Measurements from ENCODE around the gene PTPN3. TPM values are rescaled to one million over a fixed set of nuclear protein-coding genes. Genes with fewer than 3 reads are reported as not detected.

PTPN3 gene
- polyA plus RNA-seq, 1 experiment: 1.1 TPM

DNA sequence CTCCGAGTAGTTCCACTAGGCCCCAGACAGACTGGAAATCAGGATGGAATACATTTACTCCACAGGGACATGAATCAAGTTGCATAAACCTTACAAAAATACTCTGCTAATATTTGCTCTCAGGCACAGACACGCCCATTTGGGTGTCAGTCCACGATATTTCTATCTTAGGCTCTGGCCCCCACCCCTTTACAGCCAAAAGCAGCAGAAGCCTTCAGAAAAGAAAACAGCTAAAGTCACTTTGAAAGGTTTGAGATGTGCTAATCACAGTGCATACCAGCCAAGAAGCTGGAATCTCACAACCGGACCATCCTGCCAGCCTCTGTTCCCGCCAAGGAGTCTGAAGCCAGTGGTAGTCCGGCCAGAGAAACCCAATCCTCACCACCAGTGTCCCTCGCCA lies 22.6 kb downstream of the PTPN3 start:
- TF ChIP-seq, protein P1, sequence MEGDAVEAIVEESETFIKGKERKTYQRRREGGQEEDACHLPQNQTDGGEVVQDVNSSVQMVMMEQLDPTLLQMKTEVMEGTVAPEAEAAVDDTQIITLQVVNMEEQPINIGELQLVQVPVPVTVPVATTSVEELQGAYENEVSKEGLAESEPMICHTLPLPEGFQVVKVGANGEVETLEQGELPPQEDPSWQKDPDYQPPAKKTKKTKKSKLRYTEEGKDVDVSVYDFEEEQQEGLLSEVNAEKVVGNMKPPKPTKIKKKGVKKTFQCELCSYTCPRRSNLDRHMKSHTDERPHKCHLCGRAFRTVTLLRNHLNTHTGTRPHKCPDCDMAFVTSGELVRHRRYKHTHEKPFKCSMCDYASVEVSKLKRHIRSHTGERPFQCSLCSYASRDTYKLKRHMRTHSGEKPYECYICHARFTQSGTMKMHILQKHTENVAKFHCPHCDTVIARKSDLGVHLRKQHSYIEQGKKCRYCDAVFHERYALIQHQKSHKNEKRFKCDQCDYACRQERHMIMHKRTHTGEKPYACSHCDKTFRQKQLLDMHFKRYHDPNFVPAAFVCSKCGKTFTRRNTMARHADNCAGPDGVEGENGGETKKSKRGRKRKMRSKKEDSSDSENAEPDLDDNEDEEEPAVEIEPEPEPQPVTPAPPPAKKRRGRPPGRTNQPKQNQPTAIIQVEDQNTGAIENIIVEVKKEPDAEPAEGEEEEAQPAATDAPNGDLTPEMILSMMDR (IDR thresholded peaks at IDR 0.05; ENCODE audit: insufficient read depth, low read depth, low read length): no peak
- no peak overlapping the region for H3K4me3 ChIP-seq (ENCODE audit: low read depth, low read length)
- ChIA-PET CTCF (interaction anchor here (0.6 to 1.6 kb wide), 3 partner anchors 21 to 35 kb away, joined by 3 to 5 read pairs (median 5); no protein-coding TSS in a partner anchor), POLR2A (no interaction called here)
- H3K27me3 ChIP-seq (ENCODE audit: control insufficient read depth, insufficient read depth, low read length): no peaks in the 10 kb centered on the region
- H3K36me3 ChIP-seq (ENCODE audit: control insufficient read depth, insufficient read depth, low read length): no peaks in the 10 kb centered on the region
- DNase-seq (ENCODE audit: low read depth): no peak

DNA sequence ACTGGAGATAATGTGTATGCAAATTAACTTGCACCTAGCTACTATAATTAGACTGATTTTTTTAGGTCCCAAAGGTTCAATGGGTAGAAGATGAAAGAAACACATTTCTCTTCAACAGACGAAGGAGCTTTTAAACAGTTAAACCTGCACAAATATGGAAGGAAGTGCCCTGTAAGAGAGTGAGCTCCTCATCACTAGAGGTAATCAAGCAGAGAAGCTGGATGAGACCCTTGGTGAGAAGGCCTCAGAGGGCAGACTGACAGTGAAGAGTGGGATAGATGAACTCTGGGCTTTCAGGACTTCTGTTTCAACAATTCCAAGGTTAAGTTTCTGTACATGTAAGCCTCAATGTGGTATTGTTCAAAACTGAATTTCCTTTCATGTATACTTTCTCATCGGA lies 23.2 kb downstream of the PTPN3 start:
- TF ChIP-seq, protein P1 (IDR thresholded peaks at IDR 0.05; ENCODE audit: insufficient read depth, low read depth, low read length): no peak
- no peak for DNase-seq (ENCODE audit: low read depth)
- no peaks in the 10 kb centered on the region for H3K36me3 ChIP-seq (ENCODE audit: control insufficient read depth, insufficient read depth, low read length)
- no peak overlapping the region for H3K4me3 ChIP-seq (ENCODE audit: low read depth, low read length)
- POLR2A ChIA-PET: no interaction called here
- CTCF ChIA-PET: interaction anchor here (0.6 to 1.6 kb wide), 4 partner anchors 22 to 678 kb away, joined by 3 to 5 read pairs (median 4); no protein-coding TSS in a partner anchor
- no peaks in the 10 kb centered on the region for H3K27me3 ChIP-seq (ENCODE audit: control insufficient read depth, insufficient read depth, low read length)

DNA sequence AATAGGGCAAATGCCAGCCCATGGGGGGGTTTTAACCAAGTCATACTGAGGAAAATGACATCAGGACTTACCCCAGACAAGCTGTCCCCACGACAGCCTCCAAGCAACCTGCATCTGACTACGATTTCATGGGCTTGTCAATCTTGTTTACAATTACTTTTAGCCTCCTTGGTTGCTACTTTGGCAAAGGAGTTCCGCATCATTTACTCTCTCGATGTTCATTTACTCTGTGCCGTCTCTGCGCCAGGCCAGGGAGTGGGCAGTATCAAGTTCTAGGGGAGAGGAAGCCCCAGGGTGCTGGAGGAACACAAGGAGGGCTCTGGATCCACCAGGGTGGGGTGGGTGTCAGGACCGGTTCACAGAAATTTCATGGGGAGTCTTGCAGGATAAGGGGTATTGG lies 23.9 kb downstream of the PTPN3 start:
- DNase-seq (ENCODE audit: low read depth): no peak
- POLR2A ChIA-PET: no interaction called here
- no peaks in the 10 kb centered on the region for H3K36me3 ChIP-seq (ENCODE audit: control insufficient read depth, insufficient read depth, low read length)
- TF ChIP-seq, protein P1 (IDR thresholded peaks at IDR 0.05; ENCODE audit: insufficient read depth, low read depth, low read length): no peak
- H3K27me3 ChIP-seq (ENCODE audit: control insufficient read depth, insufficient read depth, low read length): no peaks in the 10 kb centered on the region
- no peak overlapping the region for H3K4me3 ChIP-seq (ENCODE audit: low read depth, low read length)
- CTCF ChIA-PET: interaction anchor here (1.0 to 1.6 kb wide), 2 partner anchors 34 to 678 kb away, joined by 3 to 5 read pairs; no protein-coding TSS in a partner anchor

DNA sequence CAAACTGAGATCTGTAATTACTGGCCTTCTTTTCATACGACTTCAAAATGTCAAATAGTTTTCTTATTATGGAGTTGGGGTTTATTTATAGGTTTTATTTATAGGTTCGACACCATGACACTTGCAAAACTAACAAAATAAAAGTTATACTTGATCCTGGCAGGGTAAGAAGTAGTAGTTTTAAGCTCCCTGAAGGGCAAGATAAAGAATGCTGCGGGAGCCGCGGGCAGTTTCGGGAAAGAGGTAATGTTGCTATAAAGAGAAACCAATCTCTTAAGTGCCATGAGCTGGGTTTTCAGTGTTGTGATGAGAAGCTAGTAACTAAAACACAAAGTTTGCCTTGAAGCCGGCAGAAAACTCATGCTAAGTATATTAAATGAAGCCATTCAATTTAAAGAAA lies 24.8 kb downstream of the PTPN3 start:
- CTCF ChIA-PET: interaction anchor here (1.0 kb wide), 1 partner anchor 33 kb away, joined by 7 read pairs; no protein-coding TSS in a partner anchor
- H3K36me3 ChIP-seq (ENCODE audit: control insufficient read depth, insufficient read depth, low read length): no peaks in the 10 kb centered on the region

DNA sequence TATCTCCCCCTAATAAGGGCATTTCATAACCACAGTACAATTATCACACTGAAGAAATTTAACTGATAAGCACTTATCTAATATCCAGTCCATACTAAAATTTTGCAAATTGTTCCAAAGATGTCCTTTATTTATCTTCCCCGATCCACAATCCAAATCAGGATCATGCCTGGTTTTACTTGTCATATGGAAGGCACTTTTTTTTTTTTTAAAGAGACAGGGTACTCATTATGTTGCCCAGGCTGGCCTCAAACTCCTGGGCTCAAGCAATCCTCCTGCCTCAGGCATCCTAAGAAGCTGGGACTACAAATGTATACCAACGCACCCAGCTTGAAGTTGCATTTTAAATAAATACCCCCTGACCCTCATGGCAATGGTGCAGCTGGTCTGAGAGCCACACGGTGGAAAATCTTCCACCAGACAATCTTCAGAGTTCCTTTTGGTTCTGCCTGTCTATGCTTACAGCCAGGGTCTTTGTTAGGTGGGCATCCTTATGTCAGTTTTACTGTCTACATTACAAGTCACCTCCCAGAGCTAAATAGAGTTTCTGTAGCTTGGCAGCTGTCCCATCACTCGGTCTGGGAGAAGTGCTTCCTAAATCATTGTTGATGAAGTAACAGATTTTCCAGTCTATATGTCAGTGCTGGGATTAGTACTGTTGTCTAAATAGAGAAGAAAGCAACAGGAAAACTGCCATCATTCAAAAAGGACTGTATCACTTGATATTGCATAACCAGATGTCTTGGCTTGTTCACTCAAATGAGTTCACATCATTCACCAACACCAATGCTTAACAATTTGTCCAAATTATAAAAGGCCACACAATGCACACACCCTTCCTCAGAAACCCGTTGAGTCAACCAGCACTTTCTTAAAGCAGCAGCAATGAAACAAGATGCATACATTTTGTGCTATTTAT lies 26.4 kb downstream of the PTPN3 start:
- Histone ChIP-seq H3K4me3 (ENCODE audit: low read depth, low read length) (no peak overlapping the region), H3K27me3 (ENCODE audit: control insufficient read depth, insufficient read depth, low read length) (no peaks in the 10 kb centered on the region), H3K36me3 (ENCODE audit: control insufficient read depth, insufficient read depth, low read length) (no peaks in the 10 kb centered on the region)
- no peak for DNase-seq (ENCODE audit: low read depth)
- CTCF ChIA-PET: interaction anchor here (2.1 to 6.8 kb wide), 2 partner anchors 16 to 30 kb away, joined by 5 to 120 read pairs; no protein-coding TSS in a partner anchor
- TF ChIP-seq, protein P1 (IDR thresholded peaks at IDR 0.05; ENCODE audit: insufficient read depth, low read depth, low read length): no peak
- POLR2A ChIA-PET: no interaction called here

More for the DNA sequence above, 24.8 kb downstream of the PTPN3 start:
- POLR2A ChIA-PET: no interaction called here
- TF ChIP-seq, protein P1 (IDR thresholded peaks at IDR 0.05; ENCODE audit: insufficient read depth, low read depth, low read length): no peak
- Histone ChIP-seq H3K27me3 (ENCODE audit: control insufficient read depth, insufficient read depth, low read length) (no peaks in the 10 kb centered on the region), H3K4me3 (ENCODE audit: low read depth, low read length) (no peak overlapping the region)
- no peak for DNase-seq (ENCODE audit: low read depth)
